ENCODE results near the gene MATCAP1.

Gene MATCAP1

GRCh38 chr16:67170949-67171649 lies 12.7 kb downstream of the MATCAP1 start:
- no peak for DNase-seq

DNA sequence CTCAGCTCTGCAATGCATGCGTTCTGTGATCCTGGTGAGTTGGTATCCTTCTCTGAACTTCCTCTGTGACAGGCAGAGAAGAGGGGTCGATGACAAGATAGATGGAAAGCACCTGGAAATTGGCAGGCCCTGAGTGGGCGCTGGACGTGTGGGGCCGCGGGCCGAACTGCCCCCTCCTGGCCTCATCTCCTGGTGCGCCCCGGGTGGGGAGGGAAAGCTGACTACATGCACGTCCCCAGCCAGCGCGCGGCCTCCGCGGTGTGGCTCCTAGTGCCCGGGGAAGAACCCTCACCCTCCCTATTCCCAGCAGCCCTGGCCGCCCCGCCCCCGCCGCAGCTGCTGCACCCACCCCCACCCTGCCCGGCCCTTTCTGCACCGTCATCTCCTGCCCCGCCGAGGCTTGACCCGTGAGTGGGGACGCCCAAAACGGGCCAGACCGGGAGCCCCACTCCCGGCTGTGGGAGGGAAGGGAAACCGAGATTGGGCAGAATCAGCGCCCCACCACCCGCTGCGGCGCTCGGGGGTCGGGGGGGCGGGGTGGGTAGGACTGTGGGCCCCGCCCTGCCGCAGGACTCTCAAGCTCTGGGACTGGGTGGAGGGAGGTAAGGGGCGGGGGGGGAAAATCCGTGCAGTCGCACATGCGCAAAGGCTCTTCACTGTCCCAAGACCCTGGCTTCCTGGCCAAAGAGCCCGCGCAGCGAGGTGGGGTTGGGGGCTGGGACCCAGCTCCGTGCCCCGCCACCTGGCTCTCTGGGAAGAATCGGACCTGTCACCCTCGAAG lies 13.4 kb downstream of the MATCAP1 start, which contains the start of gene NOL3:
Gene NOL3 (plus strand): TSS at position 371 of the 781 bp plus-strand sequence.
- DNase-seq = peak; percentile 68

GRCh38 chr16:67169642-67170167 lies 14.1 kb downstream of the MATCAP1 start:
- DNase-seq = peak; percentile 64

DNA sequence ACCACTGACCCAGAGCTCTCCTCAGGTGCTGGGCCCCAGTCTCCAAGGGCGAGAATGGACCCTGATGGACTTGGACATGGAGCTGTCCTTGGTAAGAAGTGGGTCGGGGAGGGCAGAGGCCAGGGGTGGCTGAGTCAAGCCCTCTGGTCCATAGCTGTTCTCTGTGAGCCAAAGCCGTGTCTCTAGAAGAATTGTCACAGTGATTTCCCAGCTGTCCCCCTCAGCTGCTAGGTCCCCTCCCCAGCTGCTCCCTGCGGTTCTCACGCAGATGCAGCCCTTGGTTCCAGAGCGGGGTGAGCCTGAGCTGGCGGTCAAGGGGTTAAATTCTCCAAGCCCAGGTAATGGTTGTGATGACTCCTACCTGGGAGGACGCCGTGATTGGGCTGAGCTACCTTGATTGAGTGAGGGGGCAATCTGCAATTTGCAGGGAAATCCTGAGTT lies 14.7 kb downstream of the MATCAP1 start:
- no peak for DNase-seq

DNA sequence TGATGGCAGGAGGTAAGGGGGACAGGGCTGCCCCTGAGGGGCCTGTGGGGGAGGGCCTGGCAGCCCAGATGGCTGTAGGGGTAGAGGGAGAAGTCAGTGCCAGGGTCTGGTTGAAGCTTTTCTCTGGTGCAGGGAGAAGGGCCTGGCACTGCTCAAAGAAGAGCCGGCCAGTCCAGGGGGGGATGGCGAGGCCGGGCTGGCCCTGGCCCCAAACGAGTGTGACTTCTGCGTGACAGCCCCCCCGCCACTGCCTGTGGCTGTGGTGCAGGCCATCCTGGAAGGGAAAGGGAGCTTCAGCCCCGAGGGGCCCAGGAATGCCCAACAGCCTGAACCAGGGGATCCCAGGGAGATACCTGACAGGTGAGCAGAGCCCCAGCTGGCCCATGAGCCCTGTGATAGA lies 16.2 kb downstream of the MATCAP1 start:
- no peak for DNase-seq

GRCh38 chr16:67166598-67167168 lies 17.1 kb downstream of the MATCAP1 start:
- no peak for DNase-seq

DNA sequence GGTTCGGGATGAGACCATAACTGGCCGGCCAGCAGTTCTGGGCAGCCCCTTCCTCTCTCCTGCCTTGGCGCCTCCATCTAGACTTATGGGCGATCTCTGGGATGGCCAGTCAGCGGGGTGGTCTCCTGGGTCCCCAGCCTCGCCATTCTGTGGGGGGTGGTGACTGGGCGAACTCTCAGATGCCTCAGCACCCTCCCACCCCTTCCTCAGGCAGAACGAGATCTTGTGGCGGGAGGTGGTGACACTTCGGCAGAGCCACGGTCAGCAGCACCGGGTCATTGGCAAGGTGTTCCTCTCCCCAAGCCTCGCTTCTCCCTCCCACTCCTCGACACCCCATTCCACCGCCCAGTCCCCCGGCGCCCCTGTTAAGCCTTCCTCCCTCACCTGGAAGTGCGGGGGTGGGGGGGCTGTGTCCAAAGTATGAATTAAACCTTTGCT lies 17.6 kb downstream of the MATCAP1 start:
- DNase-seq = no peak

GRCh38 chr16:67165121-67166078 lies 18.4 kb downstream of the MATCAP1 start:
- no peak for DNase-seq

GRCh38 chr16:67164599-67165061 lies 19.1 kb downstream of the MATCAP1 start, which contains the start of gene HSF4:
Gene HSF4 (plus strand): TSS chr16:67164745. CDS start chr16:67164812, 67 bp downstream.
- no peak for DNase-seq

- no peak for DNase-seq
These were observed 19.7 kb downstream of the MATCAP1 start for GRCh38 chr16:67163999-67164558.

- peak; percentile 79 for DNase-seq
These were observed 20.4 kb downstream of the MATCAP1 start for GRCh38 chr16:67163164-67163998.

DNA sequence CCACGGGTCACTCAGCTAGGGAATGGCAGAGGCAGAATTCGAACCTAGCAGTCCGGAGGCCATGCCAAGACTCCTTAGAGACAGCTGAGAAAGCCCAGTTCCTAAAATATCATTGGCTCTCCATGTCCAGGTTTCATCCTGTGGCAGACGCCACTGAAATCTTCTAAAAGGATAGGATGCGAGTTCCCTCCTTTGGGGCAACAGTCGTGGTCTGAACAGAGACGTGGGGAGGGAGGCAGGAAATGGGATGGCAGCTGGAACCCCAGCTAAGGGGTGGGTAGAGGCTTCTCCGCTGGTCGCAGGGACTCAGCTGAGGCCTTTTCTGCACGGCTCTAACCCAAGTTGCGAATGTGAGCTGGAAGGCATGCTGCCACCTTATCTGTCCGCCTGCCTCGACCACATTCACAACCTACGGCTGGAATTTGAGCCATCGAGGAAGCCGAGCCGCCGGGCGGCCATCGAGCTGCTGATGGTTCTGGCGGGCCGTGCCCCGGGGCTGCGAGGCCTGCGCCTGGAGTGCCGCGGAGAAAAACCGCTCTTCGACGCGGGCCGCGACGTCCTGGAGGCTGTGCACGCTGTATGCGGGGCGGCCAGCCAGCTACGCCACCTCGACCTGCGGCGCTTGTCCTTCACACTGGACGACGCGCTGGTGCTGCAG lies 21.1 kb downstream of the MATCAP1 start:
- DNase-seq = no peak

- DNase-seq = no peak
These were observed 22.1 kb downstream of the MATCAP1 start for GRCh38 chr16:67161595-67162058.

DNA sequence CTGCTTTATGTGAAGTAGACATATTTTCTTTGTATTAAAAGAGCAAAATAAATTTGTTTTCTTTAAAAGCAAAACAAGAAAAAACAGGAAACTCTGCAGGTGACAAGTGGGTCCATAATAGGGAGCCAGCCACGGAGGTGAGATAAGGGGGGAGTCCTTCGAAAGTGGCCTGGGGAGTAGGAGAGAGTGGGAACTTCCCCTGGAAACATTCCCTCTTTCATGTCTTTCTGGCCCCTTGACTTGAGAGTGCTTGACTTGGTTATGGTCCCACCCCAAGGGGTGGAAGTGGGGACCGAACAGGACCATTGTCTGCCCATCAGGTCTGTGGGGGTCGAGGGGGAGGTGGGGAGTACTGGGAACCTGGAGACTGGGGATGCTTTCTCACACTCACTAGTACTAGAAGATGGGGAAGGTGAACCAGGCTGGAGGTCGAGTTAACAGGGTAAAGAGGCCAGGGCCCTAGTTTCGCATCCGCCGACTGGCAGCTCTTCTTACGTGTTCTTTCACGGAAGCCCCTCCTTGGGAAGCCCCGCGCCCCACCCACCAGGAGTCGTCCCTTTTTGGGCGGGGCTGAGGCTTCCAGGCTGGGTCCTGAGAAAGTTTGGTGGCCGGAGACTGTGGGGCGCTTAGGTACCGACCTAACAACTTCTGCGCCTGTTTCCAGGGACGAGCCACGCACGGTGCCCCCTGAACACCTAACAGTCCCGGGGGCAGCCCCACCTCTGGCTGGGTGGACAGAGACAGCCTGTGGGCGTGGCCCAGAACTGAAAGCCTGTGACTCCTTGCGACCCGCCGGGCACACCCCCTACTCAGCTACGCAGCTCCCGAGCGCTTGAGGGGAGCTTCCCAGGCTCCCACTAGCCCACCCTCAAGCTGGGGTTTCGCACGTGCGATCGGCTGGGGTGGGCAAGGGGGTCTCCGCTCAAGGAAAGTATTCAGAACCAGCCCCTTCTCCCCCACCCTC lies 24.8 kb downstream of the MATCAP1 start:
- DNase-seq = peak; percentile 92

DNA sequence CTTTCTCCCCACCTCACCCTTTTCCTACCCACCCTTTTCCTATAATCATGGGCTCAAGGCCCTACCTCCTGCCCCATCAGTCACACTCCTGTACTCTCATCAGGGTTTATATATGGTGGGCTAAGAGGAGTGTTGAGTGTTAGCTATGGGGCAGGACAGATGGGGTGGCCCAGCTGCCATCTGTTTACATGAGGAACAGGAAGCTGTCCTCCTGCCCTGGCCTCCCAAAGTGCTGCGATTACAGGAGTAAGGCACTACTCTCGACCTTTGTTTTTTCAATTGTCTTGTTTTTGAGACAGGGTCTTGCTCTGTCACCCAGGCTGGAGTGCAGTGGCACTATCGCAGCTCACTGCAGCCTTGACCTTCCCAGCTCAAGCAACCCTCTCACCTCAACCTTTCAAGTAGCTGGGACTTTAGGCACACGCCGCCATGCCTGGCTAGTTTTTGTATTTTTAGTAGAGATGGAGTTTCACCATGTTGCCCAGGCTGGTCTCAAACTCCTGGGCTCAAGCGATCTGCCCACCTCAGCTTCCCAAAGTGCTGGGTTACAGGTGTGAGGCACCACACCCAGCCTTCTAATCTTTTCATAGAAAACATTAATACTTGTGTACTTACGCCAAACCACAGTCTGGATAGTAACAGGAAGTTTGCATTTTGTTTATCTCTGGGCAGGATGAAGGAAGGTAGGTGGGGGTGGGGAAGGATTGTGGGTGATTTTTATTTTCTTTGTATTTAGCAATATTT lies 25.7 kb downstream of the MATCAP1 start:
- DNase-seq = no peak

DNA sequence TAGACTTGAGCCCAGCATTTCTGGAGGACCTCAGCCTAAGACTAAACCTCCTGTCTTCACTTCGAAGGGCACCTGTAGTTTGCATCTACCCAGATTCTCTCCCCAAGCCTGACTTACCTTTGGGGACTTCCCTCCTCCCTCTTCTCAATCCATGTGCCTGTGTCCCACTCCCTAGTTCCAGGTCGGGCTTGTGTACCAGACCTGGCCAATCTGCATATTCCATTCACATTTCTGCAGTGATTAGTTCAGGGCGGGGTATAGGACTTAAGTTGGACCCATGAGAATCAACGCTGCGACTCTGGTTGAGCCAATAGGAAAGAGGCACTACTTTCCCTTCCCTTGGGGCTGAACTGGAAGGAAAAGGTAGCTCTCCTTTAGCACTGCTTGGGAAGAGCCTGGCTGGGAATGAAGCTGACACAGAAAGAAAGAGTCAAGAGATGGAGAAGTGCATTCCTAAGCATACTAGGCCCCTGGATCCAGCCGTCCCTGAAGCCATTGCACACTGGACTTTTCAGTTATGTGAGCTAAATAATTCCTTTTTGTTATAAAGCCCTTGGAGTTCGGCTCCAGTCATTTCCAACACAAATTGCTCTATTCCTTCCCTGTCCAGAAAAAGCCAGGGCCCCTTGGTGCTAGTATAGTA lies 26.5 kb downstream of the MATCAP1 start:
- DNase-seq = no peak

GRCh38 chr16:67156143-67156844 lies 27.5 kb downstream of the MATCAP1 start:
- DNase-seq = no peak

Data from activated CD4-positive, alpha-beta T cell treated with anti-CD3 and anti-CD28 coated beads, Interleukin-10, Interleukin-2, amounts not matched to agents 100 ng/mL and 50 ng/mL, durations not matched to agents 16 hours and 8 hours (primary cell).